MM.1S (cell line): ENCODE results near the gene SERPINI1.

Experiments used
- EZH2 ChIP-seq: fragments of 300-600 bp; sonication (generic); optimal IDR thresholded peaks from 2 replicates; pipeline ENCODE3; 2017; ENCODE audit warnings: low read depth, mild to moderate bottlenecking, antibody characterized with exemption, low read length, mixed read lengths
- EZH2phosphoT487 ChIP-seq: fragments of 300-600 bp; sonication (generic); IDR thresholded peaks from 2 replicates; pipeline ENCODE4 v1.6.1; 2018; ENCODE audit warnings: antibody characterized with exemption, low read length
- TF ChIP-seq, protein P1 (sequence below): fragments of 300-600 bp; sonication (generic); IDR thresholded peaks from 2 replicates; pipeline ENCODE4 v1.5.1; 2016; ENCODE audit warnings: antibody characterized with exemption, low read length, mixed read lengths

GRCh38 chr3:167731393-167731792 is 4.1 kb upstream of the SERPINI1 start:
- TF ChIP-seq, protein P1, sequence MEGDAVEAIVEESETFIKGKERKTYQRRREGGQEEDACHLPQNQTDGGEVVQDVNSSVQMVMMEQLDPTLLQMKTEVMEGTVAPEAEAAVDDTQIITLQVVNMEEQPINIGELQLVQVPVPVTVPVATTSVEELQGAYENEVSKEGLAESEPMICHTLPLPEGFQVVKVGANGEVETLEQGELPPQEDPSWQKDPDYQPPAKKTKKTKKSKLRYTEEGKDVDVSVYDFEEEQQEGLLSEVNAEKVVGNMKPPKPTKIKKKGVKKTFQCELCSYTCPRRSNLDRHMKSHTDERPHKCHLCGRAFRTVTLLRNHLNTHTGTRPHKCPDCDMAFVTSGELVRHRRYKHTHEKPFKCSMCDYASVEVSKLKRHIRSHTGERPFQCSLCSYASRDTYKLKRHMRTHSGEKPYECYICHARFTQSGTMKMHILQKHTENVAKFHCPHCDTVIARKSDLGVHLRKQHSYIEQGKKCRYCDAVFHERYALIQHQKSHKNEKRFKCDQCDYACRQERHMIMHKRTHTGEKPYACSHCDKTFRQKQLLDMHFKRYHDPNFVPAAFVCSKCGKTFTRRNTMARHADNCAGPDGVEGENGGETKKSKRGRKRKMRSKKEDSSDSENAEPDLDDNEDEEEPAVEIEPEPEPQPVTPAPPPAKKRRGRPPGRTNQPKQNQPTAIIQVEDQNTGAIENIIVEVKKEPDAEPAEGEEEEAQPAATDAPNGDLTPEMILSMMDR, result no peak
- TF ChIP-seq EZH2phosphoT487 (no peak), EZH2 (no peak)
